ENCODE measurements around the gene MARS1.

DNA sequence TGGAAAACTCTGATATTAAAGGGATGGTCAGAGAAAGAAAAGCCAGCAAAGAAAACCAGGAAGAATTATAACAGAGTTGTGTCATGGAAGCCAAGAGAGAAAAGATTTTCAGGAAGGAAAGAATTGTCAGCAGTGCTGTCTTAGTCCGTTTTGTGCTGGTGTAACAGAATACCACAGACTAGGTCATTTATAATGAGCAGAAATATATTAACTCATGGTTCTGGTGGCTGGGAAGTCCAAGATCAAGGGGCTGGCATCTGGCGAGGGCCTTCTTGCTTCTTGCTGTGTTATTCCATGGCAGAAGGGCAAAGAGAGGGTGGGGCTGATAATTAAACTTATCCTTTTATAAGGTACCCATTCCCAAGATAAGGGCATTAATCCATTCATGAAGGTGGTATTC lies 39.2 kb upstream of the MARS1 start:
- TF ChIP-seq, protein P1, sequence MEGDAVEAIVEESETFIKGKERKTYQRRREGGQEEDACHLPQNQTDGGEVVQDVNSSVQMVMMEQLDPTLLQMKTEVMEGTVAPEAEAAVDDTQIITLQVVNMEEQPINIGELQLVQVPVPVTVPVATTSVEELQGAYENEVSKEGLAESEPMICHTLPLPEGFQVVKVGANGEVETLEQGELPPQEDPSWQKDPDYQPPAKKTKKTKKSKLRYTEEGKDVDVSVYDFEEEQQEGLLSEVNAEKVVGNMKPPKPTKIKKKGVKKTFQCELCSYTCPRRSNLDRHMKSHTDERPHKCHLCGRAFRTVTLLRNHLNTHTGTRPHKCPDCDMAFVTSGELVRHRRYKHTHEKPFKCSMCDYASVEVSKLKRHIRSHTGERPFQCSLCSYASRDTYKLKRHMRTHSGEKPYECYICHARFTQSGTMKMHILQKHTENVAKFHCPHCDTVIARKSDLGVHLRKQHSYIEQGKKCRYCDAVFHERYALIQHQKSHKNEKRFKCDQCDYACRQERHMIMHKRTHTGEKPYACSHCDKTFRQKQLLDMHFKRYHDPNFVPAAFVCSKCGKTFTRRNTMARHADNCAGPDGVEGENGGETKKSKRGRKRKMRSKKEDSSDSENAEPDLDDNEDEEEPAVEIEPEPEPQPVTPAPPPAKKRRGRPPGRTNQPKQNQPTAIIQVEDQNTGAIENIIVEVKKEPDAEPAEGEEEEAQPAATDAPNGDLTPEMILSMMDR (IDR thresholded peaks at IDR 0.05), result no peak
- TF ChIP-seq REST (IDR thresholded peaks at IDR 0.05; ENCODE audit: insufficient read depth in 1 of 2, low read depth in 2 of 2, low read length in 1 of 2) (no peak), POLR2AphosphoS5 (IDR thresholded peaks at IDR 0.05; ENCODE audit: low read depth, low read length) (no peak), SIN3A (IDR thresholded peaks at IDR 0.05; ENCODE audit: borderline replicate concordance, insufficient read depth, low read depth, low read length) (no peak), TCF7L2 (IDR thresholded peaks at IDR 0.05; ENCODE audit: low read depth, low read length) (no peak)
